ENCODE results near the gene SCRN2.

The SCRN2 gene

GRCh38 chr17:47845716-47846075 is 4.6 kb upstream of the SCRN2 start:
- Histone ChIP-seq H3K36me3 (replicated peaks) (no peaks in the 10 kb centered on the region), H3K27ac (no peak overlapping the region), H3K4me3 (ENCODE audit: low read depth, low read length) (no peak overlapping the region), H3K27me3 (replicated peaks) (peaks cover 58% of the 10 kb centered on the region)
- in situ Hi-C loops (cut with HindIII; ENCODE audit: low pct_ligation_motif_present, low sequenced_read_pairs), result no loop called here
- TF ChIP-seq CTCF (IDR thresholded peaks at IDR 0.05; ENCODE audit: low read depth, low read length, missing control alignments), result no peak
- DNase-seq, result no peak

GRCh38 chr17:47844814-47845715 is 4.0 kb upstream of the SCRN2 start:
- in situ Hi-C loops (cut with HindIII; ENCODE audit: low pct_ligation_motif_present, low sequenced_read_pairs), result no loop called here
- Histone ChIP-seq H3K27me3 (replicated peaks) (peaks cover 51% of the 10 kb centered on the region), H3K27ac (no peak overlapping the region), H3K4me3 (ENCODE audit: low read depth, low read length) (no peak overlapping the region), H3K36me3 (replicated peaks) (no peaks in the 10 kb centered on the region)
- no peak for DNase-seq
- TF ChIP-seq CTCF (IDR thresholded peaks at IDR 0.05; ENCODE audit: low read depth, low read length, missing control alignments), result peak; percentile 55

- in situ Hi-C loops (cut with HindIII; ENCODE audit: low pct_ligation_motif_present, low sequenced_read_pairs), result no loop called here
- Histone ChIP-seq H3K4me3 (ENCODE audit: low read depth, low read length) (no peak overlapping the region), H3K27me3 (replicated peaks) (peaks cover 43% of the 10 kb centered on the region), H3K27ac (no peak overlapping the region), H3K36me3 (replicated peaks) (no peaks in the 10 kb centered on the region)
- no peak for TF ChIP-seq CTCF (IDR thresholded peaks at IDR 0.05; ENCODE audit: low read depth, low read length, missing control alignments)
- peak; percentile 88 for DNase-seq
Observed at GRCh38 chr17:47844227-47844626, 3.2 kb upstream of the SCRN2 start.

GRCh38 chr17:47843391-47843730 is 2.3 kb upstream of the SCRN2 start:
- H3K27me3 ChIP-seq (replicated peaks), result peaks cover 34% of the 10 kb centered on the region
- no peaks in the 10 kb centered on the region for H3K36me3 ChIP-seq (replicated peaks)
- no peak for DNase-seq
- no peak overlapping the region for H3K4me3 ChIP-seq (ENCODE audit: low read depth, low read length)
- TF ChIP-seq CTCF (IDR thresholded peaks at IDR 0.05; ENCODE audit: low read depth, low read length, missing control alignments), result no peak
- H3K27ac ChIP-seq, result no peak overlapping the region
- in situ Hi-C loops (cut with HindIII; ENCODE audit: low pct_ligation_motif_present, low sequenced_read_pairs), result no loop called here

- H3K27me3 ChIP-seq (replicated peaks), result peaks cover 18% of the 10 kb centered on the region
- in situ Hi-C loops (cut with HindIII; ENCODE audit: low pct_ligation_motif_present, low sequenced_read_pairs), result no loop called here
- no peak for TF ChIP-seq CTCF (IDR thresholded peaks at IDR 0.05; ENCODE audit: low read depth, low read length, missing control alignments)
- no peak overlapping the region for H3K27ac ChIP-seq
- DNase-seq, result no peak
- peak overlapping the region; percentile 75 for H3K4me3 ChIP-seq (ENCODE audit: low read depth, low read length)
- no peaks in the 10 kb centered on the region for H3K36me3 ChIP-seq (replicated peaks)
Observed at GRCh38 chr17:47841488-47842291, 617 bp upstream of the SCRN2 start.

All from brain microvascular endothelial cell (primary cell).